ENCODE data around the gene MPL. TPM values are rescaled to one million over a fixed set of nuclear protein-coding genes. Genes with fewer than 3 reads are reported as not detected.

The MPL gene
- total and polyA plus RNA-seq, 10 of the 15 experiments (the other 5 are each of a cell fraction or from before 2014, with no cell fraction given), result not detected

GRCh38 chr1:43329995-43330751 is 7.4 kb upstream of the MPL start (continued):
- no peak for TF ChIP-seq POLR2AphosphoS5 (IDR thresholded peaks at IDR 0.05; ENCODE audit: low read length)
- TF ChIP-seq RUNX3 (IDR thresholded peaks at IDR 0.05; ENCODE audit: low read length), result peak; percentile 38; the same call in 1 of the 2 replicates
- TF ChIP-seq ZNF24 (IDR thresholded peaks at IDR 0.05), result peak; percentile 46; the same call in 1 of the 2 replicates
- TF ChIP-seq ZBTB4 (CRISPR knock-in tag; IDR thresholded peaks at IDR 0.05), result no peak
- no peak for TF ChIP-seq NR2C1 (IDR thresholded peaks at IDR 0.05)
- peak; percentile 60; the same call in 1 of the 2 replicates for TF ChIP-seq EED (IDR thresholded peaks at IDR 0.05; ENCODE audit: low read depth)
- TF ChIP-seq CBX3 (IDR thresholded peaks at IDR 0.05; ENCODE audit: borderline replicate concordance, low read depth), result no peak
- no peak for TF ChIP-seq MXI1 (IDR thresholded peaks at IDR 0.05; ENCODE audit: low read depth, low read length)
- no peak for TF ChIP-seq ELK1 (IDR thresholded peaks at IDR 0.05; ENCODE audit: low read depth, low read length)
- no peak for TF ChIP-seq REST (IDR thresholded peaks at IDR 0.05; ENCODE audit: low read depth, low read length)
- no peak for TF ChIP-seq SIN3A (IDR thresholded peaks at IDR 0.05; ENCODE audit: low read depth, low read length)
- no peak for TF ChIP-seq BCL3 (IDR thresholded peaks at IDR 0.05; ENCODE audit: borderline replicate concordance, insufficient read depth, low read depth, low read length, poor library complexity, severe bottlenecking)
- TF ChIP-seq CBFB (IDR thresholded peaks at IDR 0.05; ENCODE audit: low read depth), result no peak
- TF ChIP-seq FOXK2 (IDR thresholded peaks at IDR 0.05), result no peak
- no peak for TF ChIP-seq ZNF622 (IDR thresholded peaks at IDR 0.05)
- 0 out of 4 replicates have a peak, but pooled peaks of 1 of the 2 experiments have one; percentile 15 for TF ChIP-seq IKZF2 (IDR thresholded peaks at IDR 0.05)

All from GM12878 (cell line).